BJ (cell line): Measurements from ENCODE around the gene PASK. TPM values are rescaled to one million over a fixed set of nuclear protein-coding genes. Genes with fewer than 3 reads are reported as not detected.

Source experiments
- CTCF ChIA-PET: fragments of 350-600 bp; formaldehyde crosslinking; extraction: SDS; loops from one replicate; lab custom pipeline; 2021; ENCODE audit warnings: antibody characterized with exemption, inconsistent platforms; lab: Yijun Ruan, JAX
- POLR2A ChIA-PET: fragments of 300-600 bp; sonication (Branson Sonifier 250); formaldehyde crosslinking; extraction: SDS; loops from one replicate; lab custom pipeline; 2021; ENCODE audit warnings: antibody characterized with exemption; lab: Charles Lee
- DNase-seq: peaks from one replicate; pipeline ENCODE4 v3.0.0-alpha.2; 2011; ENCODE audit warnings: low read depth
- H3K27me3 ChIP-seq: 2 replicates; pipeline ENCODE4 v1.6.0; 2011; ENCODE audit warnings: low read length; ENCODE audit not compliant: control insufficient read depth, insufficient read depth
- H3K36me3 ChIP-seq: 2 replicates; pipeline ENCODE4 v1.5.1; 2011; ENCODE audit warnings: low read length; ENCODE audit not compliant: control insufficient read depth, insufficient read depth
- H3K4me3 ChIP-seq: 2 replicates; pipeline ENCODE4 v1.5.1; 2011; ENCODE audit warnings: low read depth, mild to moderate bottlenecking, control low read depth, low read length
- polyA plus RNA-seq: library from polyadenylated mRNA; depleted of rRNA; stranded (reverse); fragments of >200 nt; gene quantifications from 2 replicates; pipeline ENCODE4 v1.2.3, GENCODE V29; 2011
- TF ChIP-seq, protein P1 (sequence below): IDR thresholded peaks from 2 replicates; pipeline ENCODE4 v1.5.1; 2011; ENCODE audit warnings: low read depth, mild to moderate bottlenecking, control low read depth, inconsistent platforms, low read length, moderate library complexity; ENCODE audit not compliant: insufficient read depth

Gene PASK
- polyA plus RNA-seq, 1 experiment = 3.4 TPM

DNA sequence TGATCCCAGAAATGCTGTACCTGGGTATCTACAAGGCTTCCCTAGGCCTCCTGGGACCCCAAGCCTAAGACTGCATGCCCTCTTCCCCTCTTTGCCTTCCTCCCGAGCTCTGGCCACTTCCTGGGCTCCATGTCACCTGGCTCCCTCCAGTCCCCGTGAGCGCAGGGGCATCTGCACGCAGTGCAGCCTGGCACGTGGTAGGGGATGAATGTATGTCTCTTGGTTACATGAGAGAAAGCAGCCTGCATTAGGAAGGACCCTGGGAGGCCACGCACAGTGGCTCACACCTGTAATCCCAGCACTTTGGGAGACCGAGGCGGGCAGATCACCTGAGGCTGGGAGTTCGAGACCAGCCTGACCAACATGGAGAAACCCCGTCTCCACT lies 15.8 kb downstream of the PASK start:
- no peaks in the 10 kb centered on the region for H3K27me3 ChIP-seq
- ChIA-PET CTCF (interaction anchor here (0.6 kb wide), 2 partner anchors 29 to 52 kb away, joined by 3 read pairs; no protein-coding TSS in a partner anchor), POLR2A (no interaction called here)
- H3K36me3 ChIP-seq = no peaks in the 10 kb centered on the region; the same call in 1 of the 2 replicates
- H3K4me3 ChIP-seq = no peak overlapping the region
- DNase-seq = no peak
- TF ChIP-seq, protein P1, sequence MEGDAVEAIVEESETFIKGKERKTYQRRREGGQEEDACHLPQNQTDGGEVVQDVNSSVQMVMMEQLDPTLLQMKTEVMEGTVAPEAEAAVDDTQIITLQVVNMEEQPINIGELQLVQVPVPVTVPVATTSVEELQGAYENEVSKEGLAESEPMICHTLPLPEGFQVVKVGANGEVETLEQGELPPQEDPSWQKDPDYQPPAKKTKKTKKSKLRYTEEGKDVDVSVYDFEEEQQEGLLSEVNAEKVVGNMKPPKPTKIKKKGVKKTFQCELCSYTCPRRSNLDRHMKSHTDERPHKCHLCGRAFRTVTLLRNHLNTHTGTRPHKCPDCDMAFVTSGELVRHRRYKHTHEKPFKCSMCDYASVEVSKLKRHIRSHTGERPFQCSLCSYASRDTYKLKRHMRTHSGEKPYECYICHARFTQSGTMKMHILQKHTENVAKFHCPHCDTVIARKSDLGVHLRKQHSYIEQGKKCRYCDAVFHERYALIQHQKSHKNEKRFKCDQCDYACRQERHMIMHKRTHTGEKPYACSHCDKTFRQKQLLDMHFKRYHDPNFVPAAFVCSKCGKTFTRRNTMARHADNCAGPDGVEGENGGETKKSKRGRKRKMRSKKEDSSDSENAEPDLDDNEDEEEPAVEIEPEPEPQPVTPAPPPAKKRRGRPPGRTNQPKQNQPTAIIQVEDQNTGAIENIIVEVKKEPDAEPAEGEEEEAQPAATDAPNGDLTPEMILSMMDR = no peak

GRCh38 chr2:241132538-241133435 lies 16.5 kb downstream of the PASK start:
- Histone ChIP-seq H3K27me3 (no peaks in the 10 kb centered on the region), H3K36me3 (no peaks in the 10 kb centered on the region; the same call in 1 of the 2 replicates), H3K4me3 (no peak overlapping the region)
- ChIA-PET POLR2A (no interaction called here), CTCF (interaction anchor here (0.6 kb wide), 1 partner anchor 30 kb away, joined by 3 read pairs; no protein-coding TSS in a partner anchor)
- TF ChIP-seq, protein P1 = no peak
- DNase-seq = no peak

DNA sequence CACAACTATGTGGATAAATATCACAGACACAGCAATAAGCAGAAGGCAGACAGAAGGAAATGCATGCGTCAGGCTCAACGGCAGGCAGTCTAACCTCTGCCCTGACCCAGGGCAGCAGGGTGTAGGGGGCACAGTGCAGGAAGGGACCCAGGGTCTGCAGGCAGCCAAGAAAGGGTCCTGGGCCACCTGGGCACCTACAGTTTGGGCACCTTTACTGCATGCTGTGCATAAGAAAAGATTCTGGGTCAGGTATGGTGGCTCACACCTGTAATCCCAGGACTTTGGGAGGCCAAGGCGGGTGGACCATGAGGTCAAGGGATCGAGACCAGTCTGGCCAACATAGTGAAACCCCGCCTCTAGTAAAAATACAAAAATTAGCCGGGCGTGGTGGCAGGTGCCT lies 17.7 kb downstream of the PASK start:
- no peak overlapping the region for H3K4me3 ChIP-seq
- no peak for DNase-seq
- TF ChIP-seq, protein P1 = no peak
- CTCF ChIA-PET = no interaction called here
- no peaks in the 10 kb centered on the region for H3K36me3 ChIP-seq
- POLR2A ChIA-PET = no interaction called here
- no peaks in the 10 kb centered on the region for H3K27me3 ChIP-seq

GRCh38 chr2:241130316-241130715 lies 19.0 kb downstream of the PASK start:
- ChIA-PET CTCF (no interaction called here), POLR2A (no interaction called here)

More at GRCh38 chr2:241130316-241130715, 19.0 kb downstream of the PASK start:
- no peaks in the 10 kb centered on the region for H3K27me3 ChIP-seq
- no peak for DNase-seq
- TF ChIP-seq, protein P1 = no peak
- no peak overlapping the region for H3K4me3 ChIP-seq
- no peaks in the 10 kb centered on the region for H3K36me3 ChIP-seq
